Neural cell (in vitro differentiated cells): ENCODE data around the gene FNDC8. TPM values are rescaled to one million over a fixed set of nuclear protein-coding genes. Genes with fewer than 3 reads are reported as not detected.

Experiments
- H2AFZ ChIP-seq: fragments of 200-600, 300-800 bp; sonication (generic), shearing (Covaris generic); 2 replicates; pipeline ENCODE4 v1.6.0; 2014; ENCODE audit warnings: low read depth, mild to moderate bottlenecking, antibody characterized with exemption, low read length, moderate library complexity
- H3F3A ChIP-seq: fragments of 200-600 bp; shearing (Covaris generic); 2 replicates; pipeline ENCODE4 v1.6.1; 2016; ENCODE audit warnings: mild to moderate bottlenecking, moderate library complexity, mixed read lengths, antibody characterized with exemption, low read length; ENCODE audit not compliant: insufficient read depth, poor library complexity, severe bottlenecking
- H3K27ac ChIP-seq: fragments of 200-600, 300-800 bp; sonication (generic), shearing (Covaris generic); 2 replicates; pipeline ENCODE4 v1.5.1; 2014; ENCODE audit warnings: mild to moderate bottlenecking, low read length, moderate library complexity
- H3K27me3 ChIP-seq: fragments of 300-800, 200-600 bp; sonication (generic), shearing (Covaris generic); 2 replicates; pipeline ENCODE4 v1.6.0; 2014; ENCODE audit warnings: mild to moderate bottlenecking, low read depth, low read length, moderate library complexity; ENCODE audit not compliant: insufficient read depth
- H3K36me3 ChIP-seq: fragments of 300-800, 200-600 bp; sonication (generic), shearing (Covaris generic); 2 replicates; pipeline ENCODE4 v1.5.1; 2014; ENCODE audit warnings: mild to moderate bottlenecking, antibody characterized with exemption, low read length, moderate library complexity; ENCODE audit not compliant: insufficient read depth
- H3K4me2 ChIP-seq: fragments of 300-800, 200-600 bp; sonication (generic), shearing (Covaris generic); 2 replicates; pipeline ENCODE4 v1.6.0; 2014; ENCODE audit warnings: mild to moderate bottlenecking, low read length
- H3K4me3 ChIP-seq: fragments of 300-800, 200-600 bp; sonication (generic), shearing (Covaris generic); 2 replicates; pipeline ENCODE4 v1.5.1; 2014; ENCODE audit warnings: mild to moderate bottlenecking, low read length, moderate library complexity
- H3K79me2 ChIP-seq: fragments of 200-600 bp; shearing (Covaris generic); replicated peaks from 2 replicates; pipeline ENCODE4 v1.6.0; 2014; ENCODE audit warnings: mild to moderate bottlenecking, low read length, moderate library complexity; ENCODE audit not compliant: insufficient read depth
- H3K9ac ChIP-seq: fragments of 300-800, 200-600 bp; sonication (generic), shearing (Covaris generic); 2 replicates; pipeline ENCODE4 v1.6.1; 2016; ENCODE audit warnings: mild to moderate bottlenecking, low read length, mixed read lengths
- H3K9me2 ChIP-seq: fragments of 200-600 bp; shearing (Covaris generic); 2 replicates; pipeline ENCODE4 v1.6.1; 2016; ENCODE audit warnings: mild to moderate bottlenecking, low read length, mixed read lengths; ENCODE audit not compliant: insufficient read depth
- H3K9me3 ChIP-seq: fragments of 200-600, 300-800 bp; sonication (generic), shearing (Covaris generic); 2 replicates; pipeline ENCODE4 v1.6.1; 2016; ENCODE audit warnings: mild to moderate bottlenecking, mixed run types, low read length, moderate library complexity, mixed read lengths
- H4K20me1 ChIP-seq: fragments of 200-600 bp; shearing (Covaris generic); 2 replicates; pipeline ENCODE4 v1.6.1; 2016; ENCODE audit warnings: mild to moderate bottlenecking, mixed run types; ENCODE audit not compliant: insufficient read depth
- EP300 ChIP-seq: fragments of 450-650 bp; conservative IDR thresholded peaks from 2 replicates; pipeline ENCODE4 v1.6.1; 2014; ENCODE audit warnings: antibody characterized with exemption, mild to moderate bottlenecking, moderate library complexity; ENCODE audit not compliant: poor library complexity, severe bottlenecking
- EZH2 ChIP-seq: fragments of 200-600, 300-800 bp; shearing (Covaris generic), sonication (generic); IDR thresholded peaks from 2 replicates; pipeline ENCODE4 v1.6.1; 2014; ENCODE audit warnings: antibody characterized with exemption, low read length, borderline replicate concordance, mild to moderate bottlenecking; ENCODE audit not compliant: insufficient read depth, poor library complexity, severe bottlenecking
- MXI1 ChIP-seq: fragments of 450-650 bp; conservative IDR thresholded peaks from 2 replicates; pipeline ENCODE4 v1.6.1; 2014; ENCODE audit warnings: antibody characterized with exemption, mild to moderate bottlenecking; ENCODE audit not compliant: poor library complexity, severe bottlenecking
- POLR2AphosphoS5 ChIP-seq: IDR thresholded peaks from 2 replicates; pipeline ENCODE4 v1.6.1; 2012
- RAD21 ChIP-seq: fragments of 450-650 bp; conservative IDR thresholded peaks from 2 replicates; pipeline ENCODE4 v1.6.1; 2014; ENCODE audit warnings: antibody characterized with exemption, mild to moderate bottlenecking, moderate library complexity
- SMC3 ChIP-seq: fragments of 450-650 bp; conservative IDR thresholded peaks from 2 replicates; pipeline ENCODE4 v1.6.1; 2014; ENCODE audit warnings: antibody characterized with exemption, mild to moderate bottlenecking, moderate library complexity; ENCODE audit not compliant: poor library complexity
- TAF1 ChIP-seq: IDR thresholded peaks from 2 replicates; pipeline ENCODE4 v1.6.1; 2012; ENCODE audit warnings: low read depth
- polyA plus RNA-seq: library from polyadenylated mRNA; depleted of rRNA; stranded (reverse); fragments of >200 nt; gene quantifications from 2 replicates; pipeline ENCODE4 v1.2.3, GENCODE V29; 2014
- TF ChIP-seq, protein P1 (sequence below): IDR thresholded peaks from 2 replicates; pipeline ENCODE4 v1.6.1; 2012; ENCODE audit warnings: borderline replicate concordance
- TF ChIP-seq, protein P2 (sequence below): fragments of 450-650 bp; IDR thresholded peaks from 2 replicates; pipeline ENCODE4 v1.5.1; 2014; ENCODE audit warnings: antibody characterized with exemption, mild to moderate bottlenecking, moderate library complexity; ENCODE audit not compliant: poor library complexity, severe bottlenecking

FNDC8 gene
- polyA plus RNA-seq, 1 donor from 2014 or later, result not detected

DNA sequence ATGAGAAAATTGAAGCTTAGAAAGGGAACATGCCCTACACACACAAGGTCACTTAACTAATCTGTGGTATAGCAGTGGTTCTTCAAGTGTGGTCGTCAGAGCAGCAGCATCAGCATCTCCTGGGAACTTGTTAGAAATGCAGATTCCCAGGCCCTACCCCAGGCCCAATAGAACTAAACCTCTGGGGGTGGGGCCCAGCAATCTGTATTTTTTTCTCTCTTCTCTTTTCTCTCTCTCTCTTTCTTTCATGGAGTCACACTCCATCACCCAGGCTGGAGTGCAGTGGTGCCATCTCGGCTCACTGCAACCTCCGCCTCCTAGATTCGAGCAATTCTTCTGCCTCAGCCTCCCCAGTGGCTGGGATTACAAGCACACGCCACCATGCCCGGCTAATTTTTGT is 16.8 kb downstream of the FNDC8 start:
- Histone ChIP-seq H3K36me3 (no peaks in the 10 kb centered on the region), H3F3A (no peaks in the 10 kb centered on the region), H3K9me2 (no peaks in the 10 kb centered on the region)

DNA sequence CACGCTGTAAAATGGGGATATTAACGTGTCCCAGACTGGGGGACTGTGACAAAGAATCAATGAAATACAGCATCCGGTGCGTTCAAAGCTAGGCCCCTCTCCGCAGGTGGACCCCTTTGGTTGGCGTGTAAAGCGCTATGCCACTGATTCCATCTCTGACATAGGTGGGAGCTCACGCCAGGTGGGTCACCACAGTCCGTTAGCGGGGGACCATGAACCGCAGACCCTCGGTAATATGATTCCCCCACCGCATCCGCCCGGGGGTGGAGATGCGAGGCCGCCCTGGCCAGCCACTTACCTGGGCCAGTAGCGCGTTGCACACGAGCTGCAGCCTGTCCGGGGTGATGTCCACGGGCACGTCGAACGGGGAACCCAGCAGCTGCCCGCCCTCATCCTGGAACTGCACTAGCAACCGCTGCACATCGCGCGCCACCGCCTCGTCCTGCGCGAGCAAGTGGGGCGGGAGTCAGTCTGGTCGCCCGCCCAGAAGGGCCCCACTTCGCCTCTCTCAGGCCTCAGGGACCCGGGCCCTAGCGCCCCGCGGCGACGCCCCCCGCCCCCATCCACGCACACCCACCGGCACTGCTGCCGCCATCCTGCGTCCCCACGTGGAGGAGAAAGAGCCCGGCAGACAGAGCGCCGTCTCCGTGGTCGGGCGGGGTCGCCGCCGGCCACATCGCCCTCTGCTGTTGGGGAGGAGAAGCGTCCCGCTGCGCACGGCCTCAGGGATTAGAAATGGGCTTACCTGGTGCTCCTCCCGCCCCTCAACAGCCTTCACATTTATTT is 20.5 kb downstream of the FNDC8 start, which contains the start of gene NLE1:
TSS of gene NLE1 (minus strand) at position 623 of the 786 bp plus-strand sequence. CDS start at position 595, 28 bp downstream.
- Histone ChIP-seq H3K4me3 (peak within 1 kb of the TSS; percentile 81), H3K79me2 (peaks cover 10% of the 10 kb centered on the region), H3K9me3 (no peaks in the 10 kb centered on the region), H3K27ac (peak within 1 kb of the TSS; percentile 67), H3F3A (no peaks in the 10 kb centered on the region), H3K36me3 (no peaks in the 10 kb centered on the region), H3K9ac (peak within 1 kb of the TSS; percentile 86), H3K9me2 (no peaks in the 10 kb centered on the region), H4K20me1 (no peaks in the 10 kb centered on the region), H2AFZ (peak within 1 kb of the TSS; percentile 98), H3K4me2 (peak within 1 kb of the TSS; percentile 48), H3K27me3 (no peaks in the 10 kb centered on the region)
- TF ChIP-seq MXI1 (peak; percentile 98), RAD21 (peak; percentile 57), SMC3 (peak; percentile 72), POLR2AphosphoS5 (peak; percentile 84), TAF1 (peak; percentile 83), EP300 (peak; percentile 37), EZH2 (no peak)
- TF ChIP-seq, protein P1, sequence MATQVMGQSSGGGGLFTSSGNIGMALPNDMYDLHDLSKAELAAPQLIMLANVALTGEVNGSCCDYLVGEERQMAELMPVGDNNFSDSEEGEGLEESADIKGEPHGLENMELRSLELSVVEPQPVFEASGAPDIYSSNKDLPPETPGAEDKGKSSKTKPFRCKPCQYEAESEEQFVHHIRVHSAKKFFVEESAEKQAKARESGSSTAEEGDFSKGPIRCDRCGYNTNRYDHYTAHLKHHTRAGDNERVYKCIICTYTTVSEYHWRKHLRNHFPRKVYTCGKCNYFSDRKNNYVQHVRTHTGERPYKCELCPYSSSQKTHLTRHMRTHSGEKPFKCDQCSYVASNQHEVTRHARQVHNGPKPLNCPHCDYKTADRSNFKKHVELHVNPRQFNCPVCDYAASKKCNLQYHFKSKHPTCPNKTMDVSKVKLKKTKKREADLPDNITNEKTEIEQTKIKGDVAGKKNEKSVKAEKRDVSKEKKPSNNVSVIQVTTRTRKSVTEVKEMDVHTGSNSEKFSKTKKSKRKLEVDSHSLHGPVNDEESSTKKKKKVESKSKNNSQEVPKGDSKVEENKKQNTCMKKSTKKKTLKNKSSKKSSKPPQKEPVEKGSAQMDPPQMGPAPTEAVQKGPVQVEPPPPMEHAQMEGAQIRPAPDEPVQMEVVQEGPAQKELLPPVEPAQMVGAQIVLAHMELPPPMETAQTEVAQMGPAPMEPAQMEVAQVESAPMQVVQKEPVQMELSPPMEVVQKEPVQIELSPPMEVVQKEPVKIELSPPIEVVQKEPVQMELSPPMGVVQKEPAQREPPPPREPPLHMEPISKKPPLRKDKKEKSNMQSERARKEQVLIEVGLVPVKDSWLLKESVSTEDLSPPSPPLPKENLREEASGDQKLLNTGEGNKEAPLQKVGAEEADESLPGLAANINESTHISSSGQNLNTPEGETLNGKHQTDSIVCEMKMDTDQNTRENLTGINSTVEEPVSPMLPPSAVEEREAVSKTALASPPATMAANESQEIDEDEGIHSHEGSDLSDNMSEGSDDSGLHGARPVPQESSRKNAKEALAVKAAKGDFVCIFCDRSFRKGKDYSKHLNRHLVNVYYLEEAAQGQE, result peak; percentile 67
- TF ChIP-seq, protein P2, sequence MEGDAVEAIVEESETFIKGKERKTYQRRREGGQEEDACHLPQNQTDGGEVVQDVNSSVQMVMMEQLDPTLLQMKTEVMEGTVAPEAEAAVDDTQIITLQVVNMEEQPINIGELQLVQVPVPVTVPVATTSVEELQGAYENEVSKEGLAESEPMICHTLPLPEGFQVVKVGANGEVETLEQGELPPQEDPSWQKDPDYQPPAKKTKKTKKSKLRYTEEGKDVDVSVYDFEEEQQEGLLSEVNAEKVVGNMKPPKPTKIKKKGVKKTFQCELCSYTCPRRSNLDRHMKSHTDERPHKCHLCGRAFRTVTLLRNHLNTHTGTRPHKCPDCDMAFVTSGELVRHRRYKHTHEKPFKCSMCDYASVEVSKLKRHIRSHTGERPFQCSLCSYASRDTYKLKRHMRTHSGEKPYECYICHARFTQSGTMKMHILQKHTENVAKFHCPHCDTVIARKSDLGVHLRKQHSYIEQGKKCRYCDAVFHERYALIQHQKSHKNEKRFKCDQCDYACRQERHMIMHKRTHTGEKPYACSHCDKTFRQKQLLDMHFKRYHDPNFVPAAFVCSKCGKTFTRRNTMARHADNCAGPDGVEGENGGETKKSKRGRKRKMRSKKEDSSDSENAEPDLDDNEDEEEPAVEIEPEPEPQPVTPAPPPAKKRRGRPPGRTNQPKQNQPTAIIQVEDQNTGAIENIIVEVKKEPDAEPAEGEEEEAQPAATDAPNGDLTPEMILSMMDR, result peak; percentile 97

More for the DNA sequence above, 16.8 kb downstream of the FNDC8 start:
- no peak overlapping the region for H2AFZ ChIP-seq
- no peak overlapping the region for H3K27ac ChIP-seq
- H3K4me3 ChIP-seq, result no peak overlapping the region
- TF ChIP-seq EP300 (no peak), POLR2AphosphoS5 (no peak), MXI1 (no peak), EZH2 (no peak), SMC3 (no peak), RAD21 (no peak), TAF1 (no peak)
- TF ChIP-seq, protein P2, result no peak
- TF ChIP-seq, protein P1, result no peak
- no peak overlapping the region for H3K9ac ChIP-seq
- no peaks in the 10 kb centered on the region for H3K27me3 ChIP-seq
- peaks cover 10% of the 10 kb centered on the region for H3K79me2 ChIP-seq
- H3K9me3 ChIP-seq, result no peaks in the 10 kb centered on the region
- H4K20me1 ChIP-seq, result no peaks in the 10 kb centered on the region
- no peak overlapping the region for H3K4me2 ChIP-seq
